ENCODE data around the gene FAF2.
"Not testable (repeated sequence)": the region's sequence is repeated elsewhere in the genome, so short reads cannot be mapped to it uniquely, and the experiment has no call there.

Gene FAF2

GRCh38 chr5:176543428-176544182 is 95.4 kb downstream of the FAF2 start:
- peak; percentile 44 for DNase-seq (ENCODE audit: low read depth)

- no peak for DNase-seq (ENCODE audit: low read depth)
Observed at GRCh38 chr5:176545388-176545736, 97.2 kb downstream of the FAF2 start.

GRCh38 chr5:176545737-176546509 is 97.7 kb downstream of the FAF2 start:
- no peak for DNase-seq (ENCODE audit: low read depth)

GRCh38 chr5:176547802-176548201 is 99.6 kb downstream of the FAF2 start:
- no peak for DNase-seq (ENCODE audit: low read depth)

- DNase-seq (ENCODE audit: low read depth), result no peak
Observed at GRCh38 chr5:176548967-176549444, 100.8 kb downstream of the FAF2 start, which contains the start of gene CDHR2. TSS of gene CDHR2 (plus strand) at chr5:176549342. CDS start at chr5:176565353, 16,011 bp downstream.

GRCh38 chr5:176549871-176550270 is 101.7 kb downstream of the FAF2 start:
- no peak for DNase-seq (ENCODE audit: low read depth)

GRCh38 chr5:176550275-176550831 is 102.2 kb downstream of the FAF2 start:
- DNase-seq (ENCODE audit: low read depth), result no peak

- not testable (repeated sequence) for DNase-seq (ENCODE audit: low read depth)
Observed at GRCh38 chr5:176550937-176551336, 102.8 kb downstream of the FAF2 start.

GRCh38 chr5:176552332-176552869 is 104.2 kb downstream of the FAF2 start:
- no peak for DNase-seq (ENCODE audit: low read depth)

- no peak for DNase-seq (ENCODE audit: low read depth)
Observed at GRCh38 chr5:176553260-176554085, 105.3 kb downstream of the FAF2 start.

- no peak for DNase-seq (ENCODE audit: low read depth)
Observed at GRCh38 chr5:176557846-176558245, 109.7 kb downstream of the FAF2 start.
